Dedifferentiated amniotic fluid mesenchymal stem cell (primary cell): ENCODE measurements around the gene AGAP1.
"Not testable (repeated sequence)": the region's sequence is repeated elsewhere in the genome, so short reads cannot be mapped to it uniquely, and the experiment has no call there.

Experiments
- DNase-seq: peaks from one replicate; pipeline ENCODE4 v3.0.0-alpha.2; 2016; ENCODE audit errors: extremely low spot score

AGAP1 gene

DNA sequence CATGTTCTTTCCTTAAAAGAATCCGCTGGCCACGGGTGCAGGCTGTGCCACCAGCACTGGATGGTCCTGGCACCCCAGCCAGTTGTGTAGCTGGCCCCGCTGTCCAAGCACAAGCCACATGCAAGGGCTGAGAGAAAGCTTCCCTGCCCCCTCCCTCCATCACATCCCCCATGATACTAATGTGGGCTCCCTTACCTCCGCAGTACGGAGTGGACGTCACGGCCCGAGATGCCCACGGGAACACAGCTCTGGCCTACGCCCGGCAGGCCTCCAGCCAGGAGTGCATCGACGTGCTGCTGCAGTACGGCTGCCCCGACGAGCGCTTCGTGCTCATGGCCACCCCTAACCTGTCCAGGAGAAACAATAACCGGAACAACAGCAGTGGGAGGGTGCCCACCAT lies 629.9 kb downstream of the AGAP1 start:
- no peak for DNase-seq

DNA sequence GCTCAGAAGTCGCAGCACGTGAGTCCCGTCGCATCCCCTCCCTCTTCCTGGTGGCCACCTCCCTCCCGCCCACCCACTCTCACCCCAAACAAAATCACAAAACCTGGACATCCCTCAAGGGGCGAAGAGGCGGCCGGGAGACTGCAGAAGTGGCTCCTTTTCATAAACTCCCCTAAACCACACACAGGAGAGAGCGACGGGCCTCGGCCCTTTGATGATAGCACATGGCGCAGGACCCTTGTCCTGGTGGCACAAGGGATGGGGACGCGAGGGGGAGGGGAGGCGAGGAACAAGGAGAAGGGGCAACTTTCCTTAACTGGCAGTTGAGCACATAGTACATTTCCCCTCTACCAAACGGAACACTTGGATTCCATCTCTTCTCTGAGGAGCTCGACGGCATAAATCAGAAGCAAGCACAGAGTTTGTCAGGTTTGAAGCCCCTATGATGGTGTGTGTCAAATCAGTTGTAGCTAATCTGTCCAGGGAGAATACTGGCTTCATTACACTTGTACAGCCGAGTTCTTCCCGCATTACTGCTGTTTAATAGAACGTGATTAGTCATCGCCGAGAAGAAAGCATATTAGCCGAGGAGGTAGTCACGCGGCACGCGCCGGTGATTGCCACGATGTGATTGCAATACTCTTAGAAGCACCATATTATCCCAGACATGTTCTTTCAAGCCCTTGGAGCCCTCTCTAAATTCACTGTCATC lies 630.5 kb downstream of the AGAP1 start:
- no peak for DNase-seq

DNA sequence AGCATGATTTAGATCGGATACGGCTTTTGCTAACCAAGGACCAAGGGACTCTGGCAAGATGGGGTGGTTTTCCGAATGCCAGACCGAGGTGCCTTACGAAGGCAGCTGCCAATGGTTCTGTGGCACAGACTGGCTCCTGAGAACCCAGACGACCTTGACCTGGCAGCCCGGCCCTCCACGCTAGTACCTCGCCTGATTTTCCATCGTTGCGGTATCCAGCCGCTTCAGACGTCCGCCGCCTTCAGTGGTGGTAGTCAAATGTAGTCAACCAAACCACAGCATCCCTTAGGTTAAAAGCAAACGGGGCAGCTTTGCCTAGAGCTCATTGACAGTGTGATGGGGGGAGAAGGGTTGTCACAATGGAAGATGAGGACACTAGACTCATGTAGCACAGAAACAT lies 631.7 kb downstream of the AGAP1 start:
- no peak for DNase-seq

DNA sequence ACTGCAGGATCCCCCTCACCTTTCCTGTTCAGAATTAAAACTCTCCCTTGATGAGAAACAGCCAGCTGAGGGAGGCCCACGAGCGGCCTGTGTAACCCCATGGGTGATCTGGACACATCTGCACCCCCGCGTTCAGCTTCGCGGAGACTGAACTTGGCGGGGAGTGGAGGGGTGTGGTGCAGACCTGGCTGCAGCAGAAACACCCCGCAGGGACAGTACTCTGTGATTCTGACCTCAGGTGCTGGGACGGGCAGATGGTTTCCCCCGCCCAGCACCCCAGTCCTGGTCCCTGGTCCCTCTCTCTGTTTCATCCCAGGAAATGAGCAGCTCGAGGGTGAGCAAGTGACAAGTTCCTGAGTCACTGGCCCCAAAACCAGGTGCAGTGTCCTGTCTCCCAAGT lies 633.2 kb downstream of the AGAP1 start:
- DNase-seq: no peak

DNA sequence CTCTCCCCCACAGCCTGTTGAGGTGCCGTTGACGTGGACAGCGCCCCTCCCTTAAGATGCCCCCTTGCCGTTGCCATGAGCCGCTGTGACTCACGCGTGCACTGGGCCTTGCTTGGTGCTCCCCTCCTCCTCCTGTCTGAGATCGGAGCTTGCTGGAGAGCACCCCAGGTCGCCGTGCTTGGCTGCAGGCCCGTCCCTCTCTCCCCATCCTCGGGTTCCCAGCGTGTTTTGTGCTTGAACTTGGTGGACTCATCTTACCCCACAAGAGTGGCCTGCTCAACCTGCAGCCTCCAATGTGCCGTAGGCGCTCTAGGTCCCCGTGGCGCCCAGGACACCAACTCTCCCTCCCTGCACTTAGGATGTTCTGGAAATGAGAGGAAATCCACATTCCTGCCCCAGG lies 634.5 kb downstream of the AGAP1 start:
- no peak for DNase-seq

DNA sequence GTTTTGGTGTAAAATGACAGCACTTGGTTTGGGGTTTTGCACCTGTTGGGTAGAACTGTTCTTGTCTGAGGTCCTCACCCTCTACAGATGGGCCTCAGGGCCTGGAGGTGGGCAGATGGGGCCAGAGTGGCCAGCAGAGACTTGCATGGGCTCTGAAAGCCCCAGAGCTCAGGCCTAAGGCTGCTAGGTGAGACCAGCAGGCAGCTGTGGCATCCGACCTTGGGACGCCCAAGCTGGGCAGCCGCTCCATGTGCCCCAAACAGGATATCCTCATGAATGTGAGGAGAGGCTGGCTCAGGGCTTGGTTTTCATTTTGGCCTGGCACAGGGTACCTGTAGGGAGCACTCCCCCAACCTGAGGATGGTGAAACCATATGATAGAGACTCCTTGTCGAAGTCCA lies 636.1 kb downstream of the AGAP1 start:
- DNase-seq: no peak

DNA sequence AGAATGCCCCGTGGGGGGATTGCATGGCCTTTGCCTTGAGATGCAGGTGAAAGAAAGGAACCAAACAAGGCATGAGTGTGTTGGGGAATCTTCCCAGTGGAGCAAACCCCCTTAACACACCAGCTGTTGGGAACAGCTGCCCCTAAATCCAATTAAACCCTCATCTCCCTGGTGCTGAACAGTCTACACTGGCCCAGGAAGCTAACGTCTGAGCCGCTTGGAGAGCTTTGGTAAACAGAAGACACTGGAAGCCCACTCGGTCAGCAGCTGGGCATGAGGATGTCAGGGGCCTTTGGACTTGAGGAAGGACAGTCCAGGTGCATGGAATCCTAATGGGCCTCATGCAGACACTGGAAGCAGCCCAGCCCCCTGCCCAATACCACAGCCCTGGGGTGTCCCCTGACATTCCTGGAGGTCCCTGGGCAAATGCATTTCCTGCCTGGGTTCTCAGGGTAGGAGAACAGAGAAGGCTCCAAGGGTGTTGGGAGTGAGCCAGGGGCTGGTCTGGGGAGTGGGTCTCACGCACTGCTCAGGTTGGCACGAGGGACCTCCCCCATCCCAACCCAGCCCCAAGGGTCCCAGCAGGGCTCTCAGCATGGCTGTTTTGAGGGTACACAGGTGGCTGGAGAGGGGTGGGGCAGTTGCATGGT lies 636.6 kb downstream of the AGAP1 start:
- no peak for DNase-seq

DNA sequence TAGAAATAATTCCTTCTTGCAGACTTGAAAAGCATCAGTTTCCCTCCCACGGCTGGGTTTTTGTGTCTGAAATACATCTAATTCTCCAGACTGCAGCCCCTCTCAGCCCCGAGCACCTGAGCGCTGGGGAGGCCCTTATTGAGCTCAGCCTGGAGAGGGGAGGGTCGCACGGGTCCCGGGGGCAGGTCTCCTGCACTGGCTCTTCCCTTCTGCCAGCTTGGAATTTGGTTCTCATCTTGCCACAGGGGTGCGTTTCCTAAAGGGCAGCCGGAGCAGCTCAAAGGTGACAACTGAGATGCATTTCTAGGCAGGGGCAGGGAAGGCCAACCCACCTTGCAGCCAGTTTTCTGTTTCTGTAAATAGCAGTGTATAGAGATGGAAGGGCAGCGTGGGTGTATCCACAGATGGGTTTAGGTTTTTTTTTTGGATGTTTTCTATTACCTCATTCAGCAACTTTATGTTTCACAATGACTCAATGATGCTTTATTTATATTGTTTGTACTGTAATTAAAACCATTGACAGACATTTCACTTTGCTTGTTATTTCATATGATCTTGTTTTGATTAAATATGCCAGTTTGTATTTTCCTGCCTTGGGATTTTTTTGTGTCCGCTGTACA lies 637.3 kb downstream of the AGAP1 start:
- no peak for DNase-seq

DNA sequence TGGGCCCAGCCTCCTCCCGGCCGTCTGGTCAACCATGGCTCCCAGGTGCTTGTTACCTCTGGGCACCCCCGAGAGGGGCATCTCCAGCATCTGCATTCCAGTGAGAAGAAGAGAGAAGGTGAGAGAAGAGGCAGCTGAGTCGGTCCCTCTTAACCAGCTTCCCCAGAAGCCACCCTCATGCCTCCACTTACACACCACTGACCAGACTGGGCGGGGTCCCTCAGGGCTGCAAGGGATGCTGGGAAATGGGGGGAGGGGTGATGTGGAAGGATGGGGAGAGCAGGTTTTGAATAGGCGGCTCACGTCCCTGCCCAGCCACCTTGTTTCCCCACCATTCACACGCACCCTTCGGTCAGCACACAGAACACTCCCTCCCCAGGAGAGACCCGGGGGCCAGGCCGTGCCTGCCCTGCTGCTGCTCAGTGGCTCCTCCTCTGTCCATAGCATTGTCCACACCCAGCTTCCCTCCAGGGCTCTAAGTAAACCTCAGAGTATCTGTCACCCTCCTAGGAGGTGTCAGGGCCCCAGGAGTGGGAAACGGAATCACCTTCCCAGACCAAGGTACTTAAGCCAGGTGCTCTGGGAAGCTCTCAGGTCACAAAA lies 639.7 kb downstream of the AGAP1 start:
- DNase-seq: no peak

DNA sequence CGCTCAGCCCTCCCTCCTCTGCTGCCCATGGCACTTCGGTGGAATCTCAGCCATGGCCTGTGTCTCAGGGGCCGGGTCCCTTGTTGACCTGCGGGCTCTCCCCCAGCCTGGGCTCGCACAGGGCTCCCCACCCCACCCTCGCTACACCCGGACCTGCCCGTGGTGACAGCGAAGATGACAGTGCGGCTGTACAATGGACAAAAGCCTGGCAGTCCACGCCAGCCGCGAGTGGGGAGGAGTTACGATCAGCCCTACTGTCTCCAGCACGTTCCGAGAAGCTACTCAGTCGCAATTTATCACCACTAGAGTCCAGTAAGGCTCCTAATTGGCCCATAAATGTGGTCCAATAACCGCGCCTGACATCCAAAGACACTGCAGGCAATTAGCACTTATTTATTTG lies 642.7 kb downstream of the AGAP1 start:
- DNase-seq: no peak

DNA sequence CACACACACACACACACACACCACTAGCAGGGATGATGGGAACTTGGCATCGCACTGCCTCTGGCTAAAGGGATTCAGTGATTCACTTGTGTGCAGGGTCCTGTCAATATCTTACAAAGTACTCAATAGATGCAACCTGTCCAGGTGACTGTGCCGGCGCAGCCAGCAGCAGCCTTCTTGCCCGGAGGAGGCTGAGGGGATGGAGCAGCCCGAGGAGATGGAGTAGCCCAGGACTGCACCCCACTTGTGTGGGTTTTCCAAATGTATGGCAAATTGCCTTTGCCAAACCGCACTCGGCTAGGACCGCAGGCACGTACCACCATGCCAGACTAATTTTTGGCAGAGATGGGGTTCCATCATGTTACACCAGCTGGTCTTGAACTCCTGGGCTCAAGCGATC lies 643.2 kb downstream of the AGAP1 start:
- DNase-seq: no peak

DNA sequence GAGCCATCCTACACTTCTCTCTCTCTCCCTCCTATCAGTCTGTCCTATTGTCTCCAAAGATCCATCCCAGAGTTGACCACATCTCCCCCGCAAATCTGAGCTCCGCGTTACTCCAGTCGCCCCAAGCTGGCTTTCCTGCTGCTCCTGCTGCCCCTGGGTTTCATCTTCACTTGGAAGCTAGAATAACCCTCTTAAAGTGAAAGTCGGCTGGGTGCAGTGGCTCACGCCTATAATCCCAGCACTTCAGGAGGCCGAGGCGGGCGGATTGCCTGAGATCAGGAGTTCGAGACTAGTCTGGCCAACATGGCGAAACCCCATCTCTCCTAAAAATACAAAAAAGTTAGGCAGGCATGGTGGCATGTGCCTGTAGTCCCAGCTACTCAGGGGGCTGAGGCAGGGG lies 647.8 kb downstream of the AGAP1 start:
- not testable (repeated sequence) for DNase-seq

DNA sequence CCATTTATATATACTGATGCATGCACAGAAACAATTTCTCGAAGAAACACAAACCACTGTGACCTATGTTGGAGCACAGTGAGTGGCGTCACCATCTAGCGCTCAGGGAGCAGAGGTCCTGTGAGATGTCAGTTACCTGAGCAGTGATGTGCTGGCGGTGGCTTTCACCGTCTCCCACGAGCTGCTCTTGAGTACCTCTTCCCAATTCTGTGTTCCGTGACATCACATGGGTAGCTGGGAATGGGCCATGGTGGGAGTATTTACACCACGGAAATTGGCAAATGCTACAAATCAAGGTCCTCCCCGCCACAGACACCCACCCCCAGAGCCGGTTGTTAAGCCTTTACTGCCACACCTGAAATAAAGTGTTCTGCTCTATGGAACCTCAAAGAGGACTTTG lies 650.0 kb downstream of the AGAP1 start:
- no peak for DNase-seq

DNA sequence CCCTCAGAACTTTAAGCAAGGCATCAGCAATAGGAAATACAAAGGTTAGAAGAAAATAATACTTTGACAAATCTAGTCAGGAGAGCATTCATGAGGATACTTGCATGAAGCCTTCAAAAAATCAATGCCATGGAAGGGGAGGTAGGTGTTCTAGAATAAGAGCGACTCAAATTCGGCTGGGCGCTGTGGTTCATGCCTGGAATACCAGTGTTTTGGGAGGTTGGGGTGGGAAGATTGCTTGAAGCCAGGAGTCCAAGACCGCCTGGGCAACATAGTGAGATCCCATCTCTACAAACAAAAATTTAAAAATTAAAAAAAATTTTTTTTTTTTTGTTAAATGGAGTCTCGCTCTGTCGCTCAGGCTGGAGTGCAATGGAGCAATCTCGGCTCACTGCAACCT lies 652.6 kb downstream of the AGAP1 start:
- no peak for DNase-seq

DNA sequence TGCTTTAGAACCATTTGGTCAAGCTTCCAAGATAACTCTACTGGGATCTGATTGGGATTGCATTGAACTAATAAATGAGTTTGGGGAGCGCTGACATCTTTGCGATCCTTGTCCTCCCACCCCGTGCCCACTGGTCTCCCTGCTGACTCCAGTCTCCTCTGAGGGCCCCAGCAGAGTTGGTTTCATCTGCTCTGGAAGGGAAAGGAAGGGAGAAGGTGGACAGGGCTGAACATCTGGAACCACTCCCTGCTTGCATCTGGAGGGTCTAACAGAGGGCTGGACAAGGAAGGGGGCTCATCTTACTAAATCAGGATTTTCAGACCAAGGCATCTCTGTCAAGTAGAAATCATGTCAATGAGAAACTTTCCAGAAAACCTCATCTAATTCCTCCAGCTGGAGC lies 661.6 kb downstream of the AGAP1 start:
- no peak for DNase-seq

DNA sequence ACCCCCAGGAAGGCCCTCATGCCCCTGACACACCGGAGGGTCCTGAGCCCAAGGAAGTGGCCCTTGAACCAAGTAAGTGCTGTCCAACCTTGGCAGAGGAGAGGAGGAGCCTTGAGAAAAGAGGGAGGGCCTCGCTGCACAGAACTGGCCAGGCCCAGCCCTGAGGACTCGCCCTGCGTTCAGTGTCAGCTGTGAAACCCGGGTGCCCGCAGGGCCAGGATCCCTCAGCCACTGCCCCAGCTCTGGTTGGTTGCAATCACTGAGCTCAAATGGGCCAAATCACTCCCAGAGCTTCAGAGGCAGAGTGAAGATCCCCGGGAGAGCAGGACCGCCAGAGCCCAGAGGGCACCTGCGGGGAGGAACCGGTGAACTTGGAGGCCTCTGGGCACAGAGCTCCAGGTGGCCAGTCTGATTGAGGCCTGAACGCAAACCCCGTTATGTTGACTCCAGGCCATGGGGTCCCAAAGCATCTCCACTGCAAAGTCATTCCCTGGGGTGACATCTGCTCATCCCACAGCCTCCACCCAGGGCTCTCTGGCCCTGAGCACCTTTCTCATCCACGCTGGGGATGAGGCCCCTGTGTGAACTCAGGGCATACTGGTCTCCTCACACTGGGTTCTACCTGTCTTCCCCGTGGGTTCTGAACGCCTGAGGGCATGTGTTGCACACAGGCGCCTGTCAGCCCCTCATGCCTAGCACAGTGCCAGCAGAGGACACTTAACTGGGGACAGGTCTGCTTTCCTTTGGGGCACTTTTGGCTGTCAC lies 662.4 kb downstream of the AGAP1 start:
- no peak for DNase-seq

DNA sequence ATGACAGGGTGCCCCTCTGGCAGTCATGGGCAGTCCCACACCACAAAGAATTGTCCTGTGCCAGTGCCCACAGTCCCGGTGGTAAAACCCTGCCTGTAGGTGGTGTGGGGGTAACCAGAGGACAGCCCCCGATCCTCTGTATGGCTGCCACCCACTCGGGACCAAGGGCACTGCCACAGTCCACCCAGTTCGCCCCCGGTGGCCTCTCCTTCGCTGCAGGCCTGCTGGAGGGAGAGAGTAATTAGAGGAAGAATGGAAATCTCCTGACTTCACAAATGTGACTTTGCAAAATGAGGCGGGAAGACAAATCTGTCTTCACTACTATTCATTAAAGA lies 663.0 kb downstream of the AGAP1 start:
- no peak for DNase-seq

DNA sequence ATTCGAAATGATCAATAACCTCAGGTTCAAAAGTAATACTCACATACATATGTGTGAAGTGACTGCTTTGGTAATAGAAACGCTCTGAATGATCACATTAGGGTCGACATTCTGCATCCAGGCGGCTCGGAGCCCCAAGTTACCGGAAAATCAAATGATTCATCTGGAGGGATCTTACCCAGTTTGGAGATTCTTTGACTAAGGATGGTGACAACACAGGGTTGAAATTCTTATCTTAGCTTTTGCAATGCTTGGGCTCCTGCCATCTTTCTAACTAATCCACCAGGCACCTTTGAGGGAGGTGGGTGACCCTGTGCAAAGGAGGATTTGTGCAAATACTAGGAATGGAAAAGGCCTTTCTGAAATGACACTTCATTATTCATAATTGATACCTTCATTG lies 663.5 kb downstream of the AGAP1 start:
- no peak for DNase-seq

DNA sequence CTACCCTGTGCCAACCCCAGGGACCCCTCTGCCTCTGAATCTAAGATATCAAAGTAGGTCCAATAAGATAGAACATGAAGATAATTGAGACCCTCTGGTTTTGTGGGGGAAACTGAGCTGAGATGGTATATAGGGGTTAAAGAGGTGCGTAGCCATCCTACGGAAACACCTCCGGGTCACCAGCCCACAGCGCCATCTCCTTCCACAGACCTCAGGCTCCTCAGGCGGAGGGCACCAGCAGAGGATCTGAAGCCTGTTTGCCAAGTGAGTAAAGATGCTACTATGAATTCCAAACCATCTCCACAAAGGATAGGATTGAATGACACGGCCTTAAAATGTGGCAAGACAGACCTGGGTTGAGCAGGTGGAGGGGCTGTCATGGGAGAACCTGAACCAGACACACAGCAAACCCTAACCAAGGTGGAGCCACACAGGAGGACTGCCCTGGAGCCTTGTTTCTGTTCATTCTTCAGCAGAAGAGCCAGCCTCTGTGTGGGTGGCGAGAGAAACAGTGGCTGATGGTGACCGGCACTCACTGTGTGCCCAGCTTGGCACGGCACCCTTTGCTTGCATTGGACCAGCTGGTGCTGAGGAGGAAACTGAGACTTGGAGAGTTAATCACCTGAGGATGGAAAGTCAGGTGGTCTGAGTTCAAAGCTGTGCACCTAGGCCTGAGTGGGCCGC lies 664.1 kb downstream of the AGAP1 start:
- DNase-seq: no peak

DNA sequence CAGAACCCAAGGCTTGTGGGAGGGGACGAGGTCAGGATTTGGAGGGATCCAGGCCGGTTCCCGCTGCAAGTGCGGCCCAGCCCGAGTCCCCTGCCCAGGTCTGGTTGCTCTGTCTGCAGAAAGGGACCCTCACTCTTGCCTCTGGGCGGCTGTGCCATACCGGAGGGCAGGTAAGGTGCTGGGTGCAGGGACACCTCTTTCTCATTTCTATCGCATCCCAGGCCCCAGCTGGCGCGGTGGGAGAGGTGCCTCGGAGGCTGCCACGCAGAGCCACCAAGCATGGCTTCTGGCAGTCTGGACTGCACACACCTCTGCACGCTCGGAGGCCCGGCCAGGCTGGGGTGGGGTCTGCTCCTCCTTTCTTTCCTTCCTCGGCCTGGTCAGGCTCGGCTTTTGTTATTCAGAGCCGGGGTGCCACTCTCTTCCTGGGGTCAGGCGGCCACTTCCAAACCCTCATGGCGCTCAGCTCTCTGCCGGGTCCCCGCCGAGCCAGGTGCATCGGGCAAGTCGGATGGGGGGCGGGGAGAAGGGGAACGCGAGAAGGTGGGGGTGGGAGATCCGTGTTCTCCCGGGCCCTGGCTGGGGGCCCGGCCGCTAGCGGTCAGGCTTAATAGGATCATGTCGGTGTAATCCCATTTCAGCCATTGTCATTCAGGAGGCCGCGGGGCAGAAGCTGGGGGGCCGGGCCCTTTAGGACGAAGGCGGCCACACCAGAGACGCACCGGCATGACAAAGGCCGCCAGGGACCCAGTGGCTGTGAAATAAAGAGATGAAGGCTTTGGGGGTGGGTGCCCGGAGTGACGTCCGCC lies 665.3 kb downstream of the AGAP1 start:
- no peak for DNase-seq

DNA sequence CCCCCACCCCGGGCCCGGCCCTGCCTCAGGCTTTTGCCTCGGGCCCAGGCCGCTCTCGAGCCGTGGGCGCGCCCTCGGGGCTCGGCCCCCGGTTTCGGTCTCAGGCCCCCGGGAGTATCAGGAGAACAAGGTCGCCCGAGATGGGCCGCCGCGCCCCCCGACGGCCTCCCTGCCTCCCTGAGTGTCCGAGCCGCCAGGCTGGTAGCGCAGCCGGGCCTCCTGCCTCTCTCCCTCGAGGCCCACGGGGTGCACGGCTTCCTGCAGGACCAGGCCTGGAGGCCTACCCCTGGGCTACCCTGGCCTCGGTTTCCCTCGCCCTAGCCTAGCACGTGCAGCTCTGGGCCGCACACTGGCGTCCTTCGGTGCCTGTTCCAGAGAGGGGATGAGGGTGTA lies 665.9 kb downstream of the AGAP1 start:
- no peak for DNase-seq
